GM10248 (cell line): ENCODE measurements around the gene LMAN1.

Experiments used
- CTCF ChIA-PET: fragments of 300-600 bp; sonication (Branson Sonifier 250); formaldehyde crosslinking; extraction: SDS; loops from one replicate; lab custom pipeline; 2021; ENCODE audit warnings: antibody characterized with exemption; lab: Yijun Ruan, JAX
- POLR2A ChIA-PET: fragments of 350-650 bp; sonication (Branson Sonifier 250); formaldehyde crosslinking; extraction: SDS; loops from one replicate; lab custom pipeline; 2020; ENCODE audit warnings: antibody characterized with exemption; lab: Yijun Ruan, JAX
- DNase-seq: peaks from one replicate; pipeline ENCODE4 v3.0.0; 2012; ENCODE audit errors: extremely low spot score
- TF ChIP-seq, protein P1 (sequence below): IDR thresholded peaks from 2 replicates; pipeline ENCODE4 v1.5.1; 2012; ENCODE audit warnings: mild to moderate bottlenecking, low read depth; ENCODE audit errors: extremely low read depth, missing control alignments, control extremely low read depth

Gene LMAN1

GRCh38 chr18:59388817-59389216, 29.8 kb upstream of the LMAN1 start:
- TF ChIP-seq, protein P1, sequence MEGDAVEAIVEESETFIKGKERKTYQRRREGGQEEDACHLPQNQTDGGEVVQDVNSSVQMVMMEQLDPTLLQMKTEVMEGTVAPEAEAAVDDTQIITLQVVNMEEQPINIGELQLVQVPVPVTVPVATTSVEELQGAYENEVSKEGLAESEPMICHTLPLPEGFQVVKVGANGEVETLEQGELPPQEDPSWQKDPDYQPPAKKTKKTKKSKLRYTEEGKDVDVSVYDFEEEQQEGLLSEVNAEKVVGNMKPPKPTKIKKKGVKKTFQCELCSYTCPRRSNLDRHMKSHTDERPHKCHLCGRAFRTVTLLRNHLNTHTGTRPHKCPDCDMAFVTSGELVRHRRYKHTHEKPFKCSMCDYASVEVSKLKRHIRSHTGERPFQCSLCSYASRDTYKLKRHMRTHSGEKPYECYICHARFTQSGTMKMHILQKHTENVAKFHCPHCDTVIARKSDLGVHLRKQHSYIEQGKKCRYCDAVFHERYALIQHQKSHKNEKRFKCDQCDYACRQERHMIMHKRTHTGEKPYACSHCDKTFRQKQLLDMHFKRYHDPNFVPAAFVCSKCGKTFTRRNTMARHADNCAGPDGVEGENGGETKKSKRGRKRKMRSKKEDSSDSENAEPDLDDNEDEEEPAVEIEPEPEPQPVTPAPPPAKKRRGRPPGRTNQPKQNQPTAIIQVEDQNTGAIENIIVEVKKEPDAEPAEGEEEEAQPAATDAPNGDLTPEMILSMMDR = no peak
- ChIA-PET CTCF (interaction anchor here (0.9 to 4.0 kb wide), 3 partner anchors 14 to 81 kb away, joined by 3 to 20 read pairs (median 4); no protein-coding TSS in a partner anchor), POLR2A (no interaction called here)
- DNase-seq = no peak

DNA sequence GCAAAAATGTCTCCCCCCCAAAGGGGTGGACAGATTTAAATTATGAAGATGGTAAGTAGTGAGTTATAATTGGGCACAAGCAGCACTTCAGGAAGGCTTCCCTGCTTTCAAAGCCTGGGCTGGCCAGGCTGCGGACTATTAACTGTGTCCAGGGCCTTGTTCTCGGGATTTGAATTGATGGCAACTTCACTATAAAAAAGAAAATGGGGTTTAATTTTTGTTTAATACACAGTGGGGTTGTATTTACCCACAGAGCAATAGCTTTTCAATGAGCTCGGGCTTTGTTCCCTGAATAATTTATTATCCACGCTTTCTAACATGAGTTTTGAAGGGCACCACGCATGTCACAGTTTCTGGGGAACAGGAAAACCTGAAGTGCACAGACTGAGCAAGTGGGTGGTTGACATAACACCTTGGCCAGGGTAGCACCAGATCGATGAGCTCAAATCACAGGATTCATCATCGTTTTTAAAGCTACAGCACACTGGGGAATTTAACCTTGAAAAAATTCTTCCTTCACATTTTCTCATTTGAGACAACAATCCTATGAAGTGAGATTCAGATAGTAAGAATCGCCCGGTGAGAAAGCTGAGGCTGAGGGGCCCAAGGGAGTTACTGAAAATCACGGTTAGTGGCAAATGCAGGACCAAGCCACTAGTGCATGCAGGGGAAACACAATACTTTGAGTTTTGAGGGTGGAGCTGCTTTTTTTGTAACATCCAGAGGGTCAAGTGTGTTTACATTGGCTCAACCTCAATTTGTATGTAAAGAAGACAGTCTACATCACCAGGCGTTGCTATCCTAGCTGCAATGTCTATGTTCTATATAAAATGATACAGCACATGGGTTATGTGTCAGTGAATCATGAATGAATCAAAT, 28.9 kb upstream of the LMAN1 start:
- TF ChIP-seq, protein P1 = no peak
- ChIA-PET CTCF (interaction anchor here (4.0 kb wide), 1 partner anchor 15 kb away, joined by 20 read pairs; no protein-coding TSS in a partner anchor), POLR2A (no interaction called here)
- no peak for DNase-seq

DNA sequence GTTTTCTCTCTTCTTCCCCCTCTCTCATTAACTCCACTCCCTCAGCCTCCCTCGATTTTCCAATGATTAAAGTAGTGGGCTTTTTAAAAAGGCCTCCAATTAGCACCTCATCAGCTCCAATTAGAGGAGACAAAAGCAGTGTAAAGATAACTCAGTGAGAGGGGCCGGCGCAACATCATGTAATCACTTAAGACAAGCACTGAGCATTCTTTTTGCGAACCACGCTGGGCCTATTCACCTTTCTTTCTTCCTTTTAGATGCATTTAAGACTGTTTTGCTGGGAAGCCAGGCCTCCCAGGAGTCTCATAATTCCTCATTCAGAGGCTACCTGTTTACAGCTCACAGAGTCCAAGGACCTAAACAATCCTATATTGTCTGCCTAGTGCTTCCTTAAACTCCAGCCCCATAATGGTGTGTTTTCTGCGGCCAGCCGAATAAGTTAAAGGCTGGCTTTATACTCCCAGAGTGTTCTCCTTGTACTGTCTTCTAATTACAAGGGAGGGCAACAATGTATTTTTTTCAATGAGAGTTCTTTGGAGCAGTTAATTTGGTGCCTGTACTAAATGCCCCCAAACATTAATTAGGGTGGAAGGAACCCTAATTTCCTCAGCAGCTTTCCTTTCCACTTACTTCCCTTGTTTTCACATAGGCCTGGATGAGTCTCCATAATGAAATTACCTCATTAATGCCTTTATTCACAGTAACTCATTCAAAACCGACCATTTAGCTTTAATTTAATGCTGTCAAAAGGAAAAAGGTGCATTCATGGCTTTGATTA, 28.0 kb upstream of the LMAN1 start:
- POLR2A ChIA-PET = no interaction called here
- TF ChIP-seq, protein P1 = no peak
- CTCF ChIA-PET = interaction anchor here (4.0 kb wide), 1 partner anchor 16 kb away, joined by 20 read pairs; no protein-coding TSS in a partner anchor

DNA sequence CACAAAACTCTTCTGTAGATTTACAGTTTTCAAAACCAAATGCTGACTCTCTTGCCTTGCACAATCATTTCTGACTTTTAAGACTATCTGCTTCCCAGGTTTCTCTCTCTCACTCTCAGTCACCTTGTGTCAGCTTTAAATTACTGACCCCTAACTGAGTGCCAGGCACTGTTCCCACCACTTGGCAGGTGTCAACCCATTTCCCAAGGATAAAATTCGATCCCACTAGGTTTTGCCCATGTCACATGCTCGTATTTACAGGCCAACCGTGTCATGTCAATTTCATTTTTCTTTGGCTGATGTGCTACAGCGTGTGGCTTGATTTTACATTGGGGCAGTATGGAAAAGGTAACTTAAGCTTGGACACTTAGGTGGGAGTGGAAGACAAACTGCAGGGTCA, 26.1 kb upstream of the LMAN1 start:
- no peak for DNase-seq
- ChIA-PET POLR2A (no interaction called here), CTCF (interaction anchor here (3.9 kb wide), 1 partner anchor 17 kb away, joined by 17 read pairs; no protein-coding TSS in a partner anchor)
- TF ChIP-seq, protein P1 = no peak

More for the DNA sequence above, 28.0 kb upstream of the LMAN1 start:
- DNase-seq = no peak

DNA sequence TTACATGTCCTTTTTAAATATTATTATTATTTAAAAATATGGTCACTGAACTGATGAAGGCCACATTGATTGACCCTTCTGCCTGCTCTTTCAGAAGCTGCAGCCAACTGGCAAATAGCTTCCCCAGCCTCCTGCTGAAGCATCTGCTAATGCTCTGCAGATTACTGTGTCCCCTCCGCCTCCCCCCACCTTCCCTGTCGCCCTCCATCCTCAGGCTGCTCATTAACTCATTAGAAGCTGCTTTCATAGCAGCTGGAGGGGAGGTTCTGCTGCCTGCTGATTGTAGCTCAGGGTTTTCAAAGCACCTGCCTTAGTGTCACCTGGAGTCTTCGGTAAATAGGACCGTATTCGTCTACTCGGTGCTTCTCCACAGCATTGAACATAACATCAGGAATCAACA, 24.8 kb upstream of the LMAN1 start:
- TF ChIP-seq, protein P1 = no peak
- POLR2A ChIA-PET = interaction anchor here (0.6 kb wide), 1 partner anchor 29 kb away, joined by 3 read pairs; no protein-coding TSS in a partner anchor
- DNase-seq = no peak
- CTCF ChIA-PET = interaction anchor here (0.8 to 3.9 kb wide), 5 partner anchors 10 to 76 kb away, joined by 3 to 17 read pairs (median 4); partner anchors contain the start of gene LMAN1

GRCh38 chr18:59382383-59382782, 23.3 kb upstream of the LMAN1 start:
- TF ChIP-seq, protein P1 = no peak
- ChIA-PET POLR2A (no interaction called here), CTCF (interaction anchor here (1.1 to 3.9 kb wide), 3 partner anchors 15 to 20 kb away, joined by 4 to 17 read pairs (median 5); no protein-coding TSS in a partner anchor)
- DNase-seq = no peak
